ENCODE data around the gene MAGIX.
A peak's percentile ranks its signal among the peaks of the same experiment; 100 is the strongest.
"Not testable (repeated sequence)": the region's sequence is repeated elsewhere in the genome, so short reads cannot be mapped to it uniquely, and the experiment has no call there.

MAGIX gene

GRCh38 chrX:49129427-49129826 is 33.1 kb upstream of the MAGIX start:
- DNase-seq (ENCODE audit: low read depth) = no peak
- no peak for TF ChIP-seq CTCF (IDR thresholded peaks at IDR 0.05; ENCODE audit: insufficient read depth, low read depth, low read length, missing control alignments)
- no peak overlapping the region for H3K4me3 ChIP-seq (ENCODE audit: low read depth, low read length)

DNA sequence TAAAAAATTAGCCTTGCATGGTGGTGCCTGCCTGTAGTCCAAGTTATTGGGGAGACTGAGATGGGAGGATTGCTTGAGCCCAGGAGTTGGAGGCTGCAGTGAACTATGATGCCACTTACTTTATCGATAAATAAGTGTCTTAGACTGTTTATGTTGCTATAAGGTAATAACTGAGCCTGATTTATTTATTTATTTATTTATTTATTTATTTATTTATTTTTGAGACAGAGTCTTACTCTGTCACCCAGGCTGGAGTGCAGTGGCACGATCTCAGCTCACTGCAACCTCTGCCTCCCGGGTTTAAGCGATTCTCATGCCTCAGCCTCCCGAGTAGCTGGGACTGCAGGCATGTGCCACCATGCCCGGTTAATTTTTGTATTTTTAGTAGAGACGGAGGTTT is 30.3 kb upstream of the MAGIX start:
- not testable (repeated sequence) for DNase-seq (ENCODE audit: low read depth); H3K4me3 ChIP-seq (ENCODE audit: low read depth, low read length)

DNA sequence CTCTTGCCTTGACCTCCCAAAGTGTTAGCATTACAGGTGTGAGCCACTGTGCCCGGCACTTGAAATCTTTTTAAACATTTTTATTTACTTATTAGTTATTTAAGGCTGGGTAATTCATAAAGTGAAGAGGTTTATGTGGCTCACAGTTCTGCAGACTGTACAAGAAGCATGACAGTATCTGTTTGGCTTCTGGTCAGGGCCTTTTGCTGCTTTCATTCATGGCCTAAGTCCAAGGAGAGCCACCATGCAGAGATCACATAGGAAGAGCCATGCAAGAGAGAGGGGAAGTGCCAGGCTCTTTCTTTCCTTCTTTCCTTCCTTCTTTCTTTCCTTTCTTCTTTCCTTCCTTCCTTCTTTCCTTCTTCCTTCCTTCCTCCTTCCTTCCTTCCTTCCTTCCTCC is 28.8 kb upstream of the MAGIX start:
- no peak for DNase-seq (ENCODE audit: low read depth)
- no peak for TF ChIP-seq CTCF (IDR thresholded peaks at IDR 0.05; ENCODE audit: insufficient read depth, low read depth, low read length, missing control alignments)

GRCh38 chrX:49137492-49137891 is 25.1 kb upstream of the MAGIX start:
- no peak for TF ChIP-seq CTCF (IDR thresholded peaks at IDR 0.05; ENCODE audit: insufficient read depth, low read depth, low read length, missing control alignments)
- no peak overlapping the region for H3K4me3 ChIP-seq (ENCODE audit: low read depth, low read length)
- DNase-seq (ENCODE audit: low read depth) = no peak

More for the DNA sequence above, 28.8 kb upstream of the MAGIX start:
- H3K4me3 ChIP-seq (ENCODE audit: low read depth, low read length) = no peak overlapping the region

DNA sequence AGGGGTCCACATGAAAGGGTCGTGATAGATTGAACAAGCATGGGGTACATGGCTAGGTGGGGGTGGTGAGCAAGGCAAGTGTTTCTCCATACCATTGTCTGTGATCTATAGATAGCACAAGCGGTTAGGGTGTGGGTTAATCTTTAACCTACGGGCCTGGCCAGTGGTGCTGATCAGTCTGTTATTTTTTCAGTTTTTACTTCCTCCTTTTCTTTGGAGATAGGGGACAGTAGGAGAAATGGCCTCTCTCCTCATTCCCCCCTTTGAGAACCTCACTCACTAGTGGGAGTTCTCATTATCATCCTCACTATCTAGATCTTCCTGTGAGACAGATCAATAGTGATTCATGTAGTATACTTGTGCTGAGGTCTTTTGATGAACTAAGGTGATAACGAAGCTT is 22.8 kb upstream of the MAGIX start:
- TF ChIP-seq CTCF (IDR thresholded peaks at IDR 0.05; ENCODE audit: insufficient read depth, low read depth, low read length, missing control alignments) = no peak
- no peak for DNase-seq (ENCODE audit: low read depth)
- H3K4me3 ChIP-seq (ENCODE audit: low read depth, low read length) = no peak overlapping the region

- DNase-seq (ENCODE audit: low read depth); H3K4me3 ChIP-seq (ENCODE audit: low read depth, low read length): not testable (repeated sequence)
- TF ChIP-seq CTCF (IDR thresholded peaks at IDR 0.05; ENCODE audit: insufficient read depth, low read depth, low read length, missing control alignments) = peak; percentile 41
Measured at GRCh38 chrX:49142264-49142663, 20.3 kb upstream of the MAGIX start.

DNA sequence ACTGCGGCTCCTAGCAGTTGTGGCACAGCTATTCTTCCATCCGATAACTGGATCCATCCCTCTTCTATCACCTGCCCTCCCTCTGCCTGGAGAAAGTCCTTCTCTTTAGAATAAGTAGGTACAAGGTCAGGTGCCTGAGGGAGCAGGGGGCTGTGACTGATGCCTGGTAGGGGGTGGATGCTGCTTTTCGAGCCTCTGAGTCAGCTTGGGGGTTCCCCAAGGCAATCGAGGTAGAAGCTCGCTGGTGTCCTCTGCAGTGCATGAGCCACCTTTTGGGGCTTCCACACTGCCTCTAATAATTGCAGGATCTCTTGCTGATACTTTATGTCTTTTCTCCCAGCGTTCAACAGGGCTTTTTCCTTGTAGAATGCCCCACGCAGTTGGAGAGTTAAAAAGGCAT is 19.4 kb upstream of the MAGIX start:
- H3K4me3 ChIP-seq (ENCODE audit: low read depth, low read length); DNase-seq (ENCODE audit: low read depth): not testable (repeated sequence)

GRCh38 chrX:49147282-49147681 is 15.3 kb upstream of the MAGIX start:
- DNase-seq (ENCODE audit: low read depth) = no peak
- no peak for TF ChIP-seq CTCF (IDR thresholded peaks at IDR 0.05; ENCODE audit: insufficient read depth, low read depth, low read length, missing control alignments)
- H3K4me3 ChIP-seq (ENCODE audit: low read depth, low read length) = no peak overlapping the region

All from GM12865 (cell line).